NCI-H128 (cell line): ENCODE data around the gene ZNF648.
"Not testable (repeated sequence)": the region's sequence is repeated elsewhere in the genome, so short reads cannot be mapped to it uniquely, and the experiment has no call there.

Source experiments
- DNase-seq: peaks from one replicate; lab custom pipeline; 2025; ENCODE audit not compliant: unreplicated experiment; lab: John Stamatoyannopoulos, UW

ZNF648 gene

GRCh38 chr1:182080040-182080439 lies 18.5 kb upstream of the ZNF648 start:
- no peak for DNase-seq

GRCh38 chr1:182071924-182072323 lies 10.4 kb upstream of the ZNF648 start:
- DNase-seq, result no peak

GRCh38 chr1:182069028-182069466 lies 7.5 kb upstream of the ZNF648 start:
- DNase-seq, result peak; percentile 59

DNA sequence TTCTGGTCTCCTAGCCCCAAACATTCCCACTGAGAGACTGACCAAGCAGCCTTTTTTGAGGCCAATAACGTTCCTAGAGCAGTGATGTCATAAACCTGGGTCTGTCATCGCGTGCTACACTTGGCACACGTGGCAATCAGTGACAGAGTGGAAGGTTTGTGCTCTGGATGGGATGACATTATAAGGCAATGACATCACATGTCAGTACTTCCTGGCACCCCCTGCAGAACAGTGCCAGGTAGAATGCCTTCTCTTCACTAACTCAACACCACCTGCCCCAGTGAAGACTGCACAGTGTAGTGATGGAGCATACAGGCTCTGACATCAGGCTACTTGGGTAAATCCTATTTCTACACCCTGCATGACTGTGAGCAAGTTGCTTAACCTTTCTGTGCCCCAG lies 5.4 kb upstream of the ZNF648 start:
- DNase-seq, result no peak

- no peak for DNase-seq
Measured at GRCh38 chr1:182065126-182065845, 3.8 kb upstream of the ZNF648 start.

GRCh38 chr1:182064611-182065010 lies 3.1 kb upstream of the ZNF648 start:
- DNase-seq, result no peak

DNA sequence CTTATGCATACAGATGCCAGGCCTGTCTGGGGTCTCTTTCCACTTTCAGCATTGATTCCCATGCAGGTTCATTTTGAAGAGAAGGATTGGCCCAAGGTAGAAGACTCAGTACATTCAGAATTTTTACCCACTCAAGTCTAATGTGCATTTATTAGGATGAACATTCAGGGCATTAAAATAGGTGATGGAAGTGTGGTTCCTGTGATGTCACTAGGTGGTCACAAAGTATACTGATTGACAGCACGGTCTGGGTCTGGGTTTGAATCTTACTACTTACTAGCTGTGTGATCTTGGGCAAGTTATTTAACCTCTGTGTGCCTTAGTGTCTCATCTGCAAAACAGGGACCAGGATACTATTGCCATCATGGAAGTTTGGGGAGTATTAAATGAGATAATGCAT lies 711 bp upstream of the ZNF648 start:
- DNase-seq, result no peak

- DNase-seq, result no peak
Measured at GRCh38 chr1:182060877-182061276, 635 bp downstream of the ZNF648 start.

DNA sequence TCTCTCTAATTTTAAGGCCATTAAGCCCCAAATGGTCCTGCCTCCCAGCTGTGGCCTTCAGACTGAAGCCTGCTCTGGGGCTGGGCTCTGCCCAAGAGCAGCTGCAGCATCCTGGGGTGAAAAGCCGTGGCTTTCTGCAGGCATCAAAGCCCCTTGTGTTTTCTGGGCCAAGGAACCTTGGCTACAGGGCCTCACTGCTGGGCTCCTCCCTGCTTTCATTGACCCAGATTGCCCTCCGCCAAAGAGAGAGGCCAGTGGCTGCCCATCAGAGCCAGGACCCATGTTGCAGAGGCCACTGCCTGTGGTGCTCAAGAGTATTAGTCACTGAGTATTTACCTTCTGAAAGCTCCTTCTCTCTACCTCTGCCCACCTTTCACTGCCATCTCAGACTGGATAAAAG lies 1.6 kb downstream of the ZNF648 start:
- no peak for DNase-seq

- no peak for DNase-seq
Measured at GRCh38 chr1:182056601-182057366, 4.7 kb downstream of the ZNF648 start.

DNA sequence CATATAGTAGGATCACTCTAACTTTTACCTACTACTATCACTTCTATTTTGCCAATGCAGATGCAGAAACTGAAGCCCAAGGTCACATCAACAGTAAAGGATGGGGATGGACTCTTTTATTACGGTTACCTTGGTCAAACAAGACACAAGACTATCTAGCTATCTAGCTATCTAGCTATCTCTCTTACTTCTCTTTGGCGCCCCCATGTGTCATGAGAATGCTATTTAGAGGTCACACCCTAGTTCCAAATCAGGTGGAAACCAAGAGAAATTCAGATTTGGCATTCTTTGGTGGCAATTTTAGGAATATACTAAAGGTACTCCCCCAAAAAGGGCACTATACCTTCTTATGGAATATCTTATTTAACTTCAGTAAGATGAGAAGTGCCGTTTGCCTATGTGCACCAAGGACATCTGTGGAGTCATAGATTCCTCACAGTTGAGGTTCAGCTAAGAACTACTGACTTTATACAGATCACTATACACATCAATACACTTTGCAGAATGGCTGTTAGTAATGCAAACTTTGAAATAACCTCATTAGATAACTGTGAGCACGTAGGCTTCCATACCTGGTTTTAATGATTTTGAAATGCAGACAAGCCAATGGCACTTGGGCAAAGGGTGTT lies 6.7 kb downstream of the ZNF648 start:
- DNase-seq, result peak; percentile 43

- DNase-seq, result no peak
Measured at GRCh38 chr1:182052355-182052754, 9.2 kb downstream of the ZNF648 start.

- no peak for DNase-seq
Measured at GRCh38 chr1:182051938-182052337, 9.6 kb downstream of the ZNF648 start.

DNA sequence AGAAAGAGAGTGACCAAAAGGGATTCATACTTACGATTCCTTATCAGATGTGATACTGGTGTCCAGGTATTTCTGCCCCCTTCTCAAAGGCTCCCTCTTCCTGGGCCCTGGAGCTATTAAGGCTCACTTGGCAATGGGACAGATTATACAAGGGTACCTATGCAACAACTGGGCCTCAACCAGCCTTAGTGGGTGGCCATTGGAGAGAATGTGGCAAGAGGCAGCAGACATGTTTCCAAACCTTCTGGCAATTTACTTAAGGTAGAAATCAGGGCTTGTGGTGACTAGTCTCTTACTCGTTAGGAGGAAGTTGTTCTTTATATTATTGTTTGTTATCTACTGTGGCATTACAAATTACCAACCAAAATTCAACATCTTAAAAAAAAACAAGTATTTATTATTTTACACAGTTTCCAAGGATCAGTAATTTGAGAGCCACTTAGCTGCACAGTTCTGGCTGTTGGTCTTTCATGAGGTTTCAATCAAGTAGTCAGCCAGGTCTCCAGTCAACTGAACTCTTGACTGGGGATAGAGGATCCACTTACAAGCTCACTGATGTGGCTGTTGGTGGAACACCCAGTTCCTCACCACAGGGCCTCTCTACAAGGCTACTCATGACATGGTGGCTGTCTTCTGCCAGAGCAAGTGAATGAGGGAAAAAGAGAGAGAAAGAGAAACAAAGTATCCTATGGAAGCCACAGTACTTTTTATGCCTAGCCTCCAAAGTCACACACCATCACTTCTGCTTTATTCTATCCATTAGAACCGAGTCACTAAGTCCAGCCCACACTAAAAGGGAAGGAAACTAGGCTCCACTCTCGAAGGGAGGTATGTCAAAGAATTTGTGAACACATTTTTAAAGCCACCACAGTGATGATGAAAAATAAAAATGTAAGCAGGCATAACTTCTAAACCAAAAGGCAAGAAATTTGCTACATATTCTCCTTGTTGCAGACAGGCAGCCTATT lies 10.7 kb downstream of the ZNF648 start:
- DNase-seq, result no peak

DNA sequence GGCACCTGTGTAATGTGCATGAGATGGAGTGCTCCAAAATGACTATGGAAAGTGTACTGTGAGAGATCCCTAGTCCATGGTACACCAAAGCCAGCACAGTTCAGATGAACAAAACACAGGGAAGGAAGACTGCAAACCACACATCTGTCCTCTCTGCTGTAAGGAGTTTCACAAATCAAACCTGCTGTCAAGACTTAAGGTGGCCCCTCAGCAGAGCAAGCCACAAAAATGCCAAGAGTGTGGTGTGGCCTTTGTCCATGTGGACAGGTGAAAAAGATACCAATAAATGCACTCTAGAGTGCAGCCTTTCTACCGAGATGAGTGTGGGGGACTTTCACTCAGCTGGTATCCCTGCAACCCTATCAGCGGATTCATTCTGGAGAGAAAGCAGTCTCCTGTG lies 12.9 kb downstream of the ZNF648 start:
- no peak for DNase-seq

DNA sequence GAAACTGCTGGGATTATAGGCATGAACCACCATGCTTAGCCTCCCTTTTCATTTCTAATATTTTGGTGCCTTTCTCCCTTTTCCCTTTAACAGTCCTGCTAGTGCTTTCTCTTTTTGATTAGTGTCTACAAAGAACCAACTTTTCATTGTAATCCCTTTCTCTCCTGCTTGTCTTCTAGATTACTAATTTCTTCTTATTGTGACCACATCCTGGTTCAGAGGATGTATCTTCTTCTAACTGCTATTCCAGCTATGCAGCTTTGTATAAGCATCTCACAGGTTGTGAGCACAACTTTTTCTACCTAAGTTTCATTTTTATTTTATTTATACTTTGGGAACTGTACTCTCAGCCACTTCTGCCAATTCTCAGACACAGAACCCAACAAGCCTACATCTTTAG lies 14.7 kb downstream of the ZNF648 start:
- no peak for DNase-seq

DNA sequence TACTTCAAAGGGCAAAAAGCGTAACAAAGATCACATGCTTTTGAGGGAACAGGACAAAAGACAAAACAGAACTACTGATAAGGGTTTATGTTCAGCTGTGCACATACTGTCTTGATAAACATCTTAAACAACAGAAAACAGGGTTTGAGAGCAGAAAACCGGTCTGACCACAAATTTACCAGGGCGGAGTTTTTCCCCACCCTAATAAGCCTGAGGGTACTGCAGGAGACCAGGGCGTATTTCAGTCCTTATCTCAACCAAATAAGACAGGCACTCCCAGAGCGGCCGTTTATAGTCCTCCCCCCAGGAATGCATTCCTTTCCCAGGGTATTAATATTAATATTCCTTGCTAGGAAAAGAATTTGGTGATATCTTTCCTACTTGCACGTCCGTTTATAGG lies 16.0 kb downstream of the ZNF648 start:
- DNase-seq, result not testable (repeated sequence)

- DNase-seq, result no peak
Measured at GRCh38 chr1:182041615-182042014, 19.9 kb downstream of the ZNF648 start.

DNA sequence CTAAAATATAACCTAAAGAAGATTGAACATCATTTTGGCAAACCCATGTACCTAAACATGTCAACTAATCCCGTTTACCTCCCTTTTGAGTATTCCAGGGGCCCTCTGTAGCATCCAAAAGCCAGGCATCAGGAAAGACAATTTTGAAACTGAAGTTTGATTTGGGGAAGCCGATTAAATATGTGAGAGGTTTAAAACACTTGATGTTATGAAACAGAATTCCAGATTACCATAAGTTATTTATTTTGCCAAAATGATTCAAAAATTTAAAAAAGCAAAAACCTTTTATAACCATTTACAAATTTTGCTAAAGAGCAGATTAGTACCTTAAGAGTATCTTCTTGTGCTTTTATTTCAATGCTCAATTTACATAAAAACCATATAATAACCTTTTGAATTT lies 23.3 kb downstream of the ZNF648 start:
- DNase-seq, result no peak

- DNase-seq, result no peak
Measured at GRCh38 chr1:182035097-182035770, 26.3 kb downstream of the ZNF648 start.
